ENCODE data around the gene CTNND2.

GRCh38 chr5:11579351-11579750 is 324.9 kb downstream of the CTNND2 start:
- TF ChIP-seq EP300 (IDR thresholded peaks at IDR 0.05; ENCODE audit: borderline replicate concordance in 1 of 2, control insufficient read depth in 1 of 2, low read depth in 2 of 2, low read length in 2 of 2): no peak
- TF ChIP-seq, protein P1, sequence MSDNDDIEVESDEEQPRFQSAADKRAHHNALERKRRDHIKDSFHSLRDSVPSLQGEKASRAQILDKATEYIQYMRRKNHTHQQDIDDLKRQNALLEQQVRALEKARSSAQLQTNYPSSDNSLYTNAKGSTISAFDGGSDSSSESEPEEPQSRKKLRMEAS (IDR thresholded peaks at IDR 0.05; ENCODE audit: low read depth, low read length): no peak
- TF ChIP-seq TAF1 (IDR thresholded peaks at IDR 0.05; ENCODE audit: borderline replicate concordance, low read depth, low read length): no peak
- no peak for TF ChIP-seq ASH2L (IDR thresholded peaks at IDR 0.05; ENCODE audit: borderline replicate concordance, low read depth)
- no peak for TF ChIP-seq BHLHE40 (IDR thresholded peaks at IDR 0.05; ENCODE audit: borderline replicate concordance in 1 of 2, low read depth in 2 of 2, low read length in 1 of 2)
- no peak for TF ChIP-seq RELA (IDR thresholded peaks at IDR 0.05; ENCODE audit: borderline replicate concordance, partially characterized antibody)
- no peak for TF ChIP-seq ZNF217 (IDR thresholded peaks at IDR 0.05)
- TF ChIP-seq, protein P2, sequence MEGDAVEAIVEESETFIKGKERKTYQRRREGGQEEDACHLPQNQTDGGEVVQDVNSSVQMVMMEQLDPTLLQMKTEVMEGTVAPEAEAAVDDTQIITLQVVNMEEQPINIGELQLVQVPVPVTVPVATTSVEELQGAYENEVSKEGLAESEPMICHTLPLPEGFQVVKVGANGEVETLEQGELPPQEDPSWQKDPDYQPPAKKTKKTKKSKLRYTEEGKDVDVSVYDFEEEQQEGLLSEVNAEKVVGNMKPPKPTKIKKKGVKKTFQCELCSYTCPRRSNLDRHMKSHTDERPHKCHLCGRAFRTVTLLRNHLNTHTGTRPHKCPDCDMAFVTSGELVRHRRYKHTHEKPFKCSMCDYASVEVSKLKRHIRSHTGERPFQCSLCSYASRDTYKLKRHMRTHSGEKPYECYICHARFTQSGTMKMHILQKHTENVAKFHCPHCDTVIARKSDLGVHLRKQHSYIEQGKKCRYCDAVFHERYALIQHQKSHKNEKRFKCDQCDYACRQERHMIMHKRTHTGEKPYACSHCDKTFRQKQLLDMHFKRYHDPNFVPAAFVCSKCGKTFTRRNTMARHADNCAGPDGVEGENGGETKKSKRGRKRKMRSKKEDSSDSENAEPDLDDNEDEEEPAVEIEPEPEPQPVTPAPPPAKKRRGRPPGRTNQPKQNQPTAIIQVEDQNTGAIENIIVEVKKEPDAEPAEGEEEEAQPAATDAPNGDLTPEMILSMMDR (IDR thresholded peaks at IDR 0.05 in 2 of 3, conservative IDR thresholded peaks at IDR 0.05 in 1 of 3; ENCODE audit: control insufficient read depth in 2 of 3, extremely low read depth in 1 of 3, insufficient read depth in 1 of 3, low read depth in 3 of 3, low read length in 3 of 3): no peak
- TF ChIP-seq, protein P3, sequence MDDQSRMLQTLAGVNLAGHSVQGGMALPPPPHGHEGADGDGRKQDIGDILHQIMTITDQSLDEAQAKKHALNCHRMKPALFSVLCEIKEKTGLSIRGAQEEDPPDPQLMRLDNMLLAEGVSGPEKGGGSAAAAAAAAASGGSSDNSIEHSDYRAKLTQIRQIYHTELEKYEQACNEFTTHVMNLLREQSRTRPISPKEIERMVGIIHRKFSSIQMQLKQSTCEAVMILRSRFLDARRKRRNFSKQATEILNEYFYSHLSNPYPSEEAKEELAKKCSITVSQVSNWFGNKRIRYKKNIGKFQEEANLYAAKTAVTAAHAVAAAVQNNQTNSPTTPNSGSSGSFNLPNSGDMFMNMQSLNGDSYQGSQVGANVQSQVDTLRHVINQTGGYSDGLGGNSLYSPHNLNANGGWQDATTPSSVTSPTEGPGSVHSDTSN (IDR thresholded peaks at IDR 0.05; ENCODE audit: insufficient replicate concordance, low read depth, low read length): no peak
- TF ChIP-seq REST (IDR thresholded peaks at IDR 0.05; ENCODE audit: low read depth, low read length): no peak
- no peak for TF ChIP-seq TARDBP (IDR thresholded peaks at IDR 0.05; ENCODE audit: borderline replicate concordance)

Measured in GM12878 (cell line).